ENCODE measurements around the gene GPR158.
"Not testable (repeated sequence)": the region's sequence is repeated elsewhere in the genome, so short reads cannot be mapped to it uniquely, and the experiment has no call there.

Gene GPR158

GRCh38 chr10:25382029-25382810 lies 207.4 kb downstream of the GPR158 start:
- TF ChIP-seq CTCF (IDR thresholded peaks at IDR 0.05; ENCODE audit: low read depth, low read length), result no peak
- H3K4me3 ChIP-seq (ENCODE audit: low read depth, low read length), result no peak overlapping the region

GRCh38 chr10:25382901-25383300 lies 208.1 kb downstream of the GPR158 start:
- not testable (repeated sequence) for H3K4me3 ChIP-seq (ENCODE audit: low read depth, low read length)

GRCh38 chr10:25383686-25384085 lies 208.9 kb downstream of the GPR158 start:
- H3K4me3 ChIP-seq (ENCODE audit: low read depth, low read length), result no peak overlapping the region
- TF ChIP-seq CTCF (IDR thresholded peaks at IDR 0.05; ENCODE audit: low read depth, low read length), result no peak

DNA sequence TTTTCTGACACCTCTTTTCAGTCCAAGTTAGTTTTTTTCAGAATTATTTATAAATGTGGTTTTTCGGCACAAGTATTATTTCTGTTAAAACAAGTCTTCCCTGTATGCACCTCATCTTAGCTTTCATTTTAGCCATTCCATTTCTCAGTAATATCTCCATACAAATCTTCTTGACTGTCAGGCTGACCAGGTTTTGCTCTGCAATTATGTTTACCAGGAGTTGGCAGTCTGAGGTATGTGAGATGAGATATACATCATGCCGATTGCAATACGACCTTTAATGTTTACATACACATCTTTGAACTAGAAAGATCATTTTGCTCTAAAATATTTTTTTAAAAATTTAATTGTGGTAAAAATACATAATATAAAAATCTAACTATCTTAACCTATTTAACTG lies 209.8 kb downstream of the GPR158 start:
- no peak for TF ChIP-seq CTCF (IDR thresholded peaks at IDR 0.05; ENCODE audit: low read depth, low read length)
- no peak overlapping the region for H3K4me3 ChIP-seq (ENCODE audit: low read depth, low read length)

- TF ChIP-seq CTCF (IDR thresholded peaks at IDR 0.05; ENCODE audit: low read depth, low read length), result no peak
Measured at GRCh38 chr10:25388188-25388861, 213.5 kb downstream of the GPR158 start.

DNA sequence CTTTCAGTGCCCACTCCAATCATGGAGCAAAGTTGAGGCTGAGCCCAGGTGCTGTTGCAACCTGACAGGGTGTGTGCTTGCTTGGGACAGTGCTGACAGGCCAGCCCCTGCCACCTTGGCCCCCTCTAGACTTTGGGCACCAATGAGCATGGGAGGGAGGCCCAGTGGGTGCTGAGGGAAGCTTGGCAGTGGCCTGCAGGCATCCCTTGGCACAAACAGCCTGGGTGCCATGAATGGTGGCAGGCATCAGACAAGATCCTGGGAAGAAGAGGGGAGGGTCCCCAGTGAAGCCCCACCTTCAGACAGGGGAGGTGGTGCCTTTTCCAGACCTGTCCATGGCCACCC lies 214.0 kb downstream of the GPR158 start:
- TF ChIP-seq CTCF (IDR thresholded peaks at IDR 0.05; ENCODE audit: low read depth, low read length), result no peak
- no peak overlapping the region for H3K4me3 ChIP-seq (ENCODE audit: low read depth, low read length)

More at GRCh38 chr10:25388188-25388861, 213.5 kb downstream of the GPR158 start:
- no peak overlapping the region for H3K4me3 ChIP-seq (ENCODE audit: low read depth, low read length)

- no peak for TF ChIP-seq CTCF (IDR thresholded peaks at IDR 0.05; ENCODE audit: low read depth, low read length)
- H3K4me3 ChIP-seq (ENCODE audit: low read depth, low read length), result no peak overlapping the region
Measured at GRCh38 chr10:25390733-25391132, 215.9 kb downstream of the GPR158 start.
